HL-60/S4 (cell line): Measurements from ENCODE around the gene POLR3C.
"Not testable (repeated sequence)": the region's sequence is repeated elsewhere in the genome, so short reads cannot be mapped to it uniquely, and the experiment has no call there.

Experiments
- in situ Hi-C: fragments of 300-500 bp; cut with MboI; formaldehyde crosslinking; loops from 2 replicates; pipeline ENCODE4 v1.14.3; 2022; ENCODE audit warnings: low sequenced_read_pairs

POLR3C gene

DNA sequence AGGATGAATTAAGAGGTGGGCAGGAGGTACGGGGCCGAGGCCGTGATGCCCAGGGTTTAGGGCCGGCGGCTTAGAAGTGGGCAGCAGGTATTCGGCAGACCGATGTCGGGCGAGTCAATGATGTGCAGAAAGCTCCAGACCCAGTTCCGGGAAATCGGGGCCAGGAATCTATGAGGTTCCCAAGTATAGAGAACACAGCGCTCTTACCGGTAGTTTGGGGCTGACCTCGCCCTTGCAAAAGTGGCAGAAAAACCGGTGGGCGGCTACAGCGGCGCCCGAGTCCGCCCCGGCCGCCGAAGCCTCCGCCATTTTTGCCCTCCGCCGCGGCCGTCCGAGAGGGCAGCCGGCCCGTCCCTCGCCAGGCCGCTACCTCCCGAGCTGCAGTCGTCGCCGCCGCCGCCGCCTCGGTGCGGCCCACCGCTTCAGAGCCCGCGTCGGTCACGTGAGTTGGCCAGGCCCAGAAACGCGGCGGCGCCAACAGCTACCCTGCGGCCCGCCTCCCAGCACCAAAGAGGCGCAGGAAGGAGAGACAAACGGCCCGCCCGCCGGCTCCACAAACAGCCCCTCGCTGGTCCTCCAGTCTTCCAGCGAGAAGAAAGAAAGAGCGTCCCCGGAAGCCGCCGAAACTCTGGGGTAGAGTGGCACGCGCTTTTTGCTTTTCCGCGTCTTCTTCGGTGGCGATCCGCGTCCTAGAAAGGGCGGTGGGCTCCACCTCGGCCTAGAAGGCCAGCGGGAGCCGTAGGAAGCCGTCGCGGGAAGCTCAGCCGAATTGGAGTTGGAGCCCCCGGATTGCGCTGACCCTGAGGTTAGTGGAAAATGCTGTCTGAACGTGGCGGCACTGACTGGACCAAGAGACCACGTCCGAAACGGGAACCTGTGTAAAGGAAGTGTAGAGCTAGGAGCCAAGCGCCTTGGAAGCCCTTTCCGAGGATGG is at the start of gene POLR3C, which contains the start of gene RNF115:
POLR3C (plus strand) TSS at position 636 of the 934 bp plus-strand sequence. CDS start 1,577 bp downstream, outside the sequence.
RNF115 (minus strand) TSS at position 531 of the 934 bp plus-strand sequence; CDS start at position 309, 222 bp downstream.
- in situ Hi-C loops: no loop called here

- in situ Hi-C loops: no loop called here
Measured at GRCh38 chr1:145777357-145778145, 46.4 kb upstream of the POLR3C start.

- in situ Hi-C loops: no loop called here
Measured at GRCh38 chr1:145778146-145778540, 45.9 kb upstream of the POLR3C start.

DNA sequence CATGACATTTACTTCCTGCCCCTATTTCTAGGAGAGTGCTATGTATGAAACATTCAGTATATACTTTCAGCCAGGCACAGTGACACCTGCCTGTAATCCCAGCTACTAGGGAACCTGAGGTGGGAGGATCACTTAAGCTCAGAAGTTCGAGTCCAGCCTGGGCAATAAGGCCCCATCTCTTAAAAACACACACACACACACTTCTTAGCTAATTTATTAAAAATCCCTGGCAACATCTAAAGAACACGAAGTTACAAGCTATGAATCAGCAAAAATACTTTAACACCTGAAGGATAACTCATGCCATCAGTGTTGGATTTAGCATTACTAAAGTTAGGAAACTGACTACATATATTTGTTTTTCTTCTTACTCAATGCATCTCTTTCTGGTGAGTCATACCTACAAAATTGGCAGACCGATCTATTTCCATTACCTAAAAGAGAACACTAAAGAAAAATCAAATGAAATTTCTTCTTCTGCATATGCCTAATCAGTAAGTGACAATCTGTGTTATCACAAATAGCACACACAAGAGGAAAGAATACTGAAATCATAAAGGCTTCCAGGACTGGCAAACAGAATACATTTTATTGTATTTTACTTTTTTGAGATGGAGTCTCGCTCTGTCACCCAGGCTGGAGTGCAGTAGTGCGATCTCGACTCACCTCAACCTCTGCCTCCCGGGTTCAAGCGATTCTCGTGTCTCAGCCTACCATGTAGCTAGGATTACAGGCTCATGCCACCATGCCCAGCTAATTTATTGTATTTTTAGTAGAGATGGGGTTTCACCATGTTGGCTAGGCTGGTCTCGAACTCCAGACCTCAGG is 41.5 kb upstream of the POLR3C start:
- in situ Hi-C loops: no loop called here

DNA sequence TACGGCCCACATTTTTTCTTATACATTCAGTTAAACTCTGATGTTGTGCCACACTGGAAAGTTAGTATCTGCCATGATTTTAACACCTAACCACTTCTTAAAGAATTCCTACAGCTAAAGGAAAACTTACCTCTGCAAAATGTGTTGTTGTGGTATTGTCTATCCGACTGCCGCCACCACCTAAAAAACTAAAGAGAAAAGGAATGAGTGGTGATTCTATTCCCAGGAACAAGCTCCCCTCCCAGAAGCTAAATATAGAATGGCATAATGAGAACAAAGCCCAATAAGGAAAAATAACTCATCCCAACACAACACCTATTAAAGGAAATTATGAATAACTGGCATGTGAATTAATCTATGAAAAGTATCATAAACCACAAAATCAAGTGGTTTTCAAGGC is 39.6 kb upstream of the POLR3C start:
- in situ Hi-C loops: no loop called here

GRCh38 chr1:145785547-145785946 is 38.5 kb upstream of the POLR3C start:
- in situ Hi-C loops: no loop called here

GRCh38 chr1:145786271-145786670 is 37.7 kb upstream of the POLR3C start:
- in situ Hi-C loops: no loop called here

DNA sequence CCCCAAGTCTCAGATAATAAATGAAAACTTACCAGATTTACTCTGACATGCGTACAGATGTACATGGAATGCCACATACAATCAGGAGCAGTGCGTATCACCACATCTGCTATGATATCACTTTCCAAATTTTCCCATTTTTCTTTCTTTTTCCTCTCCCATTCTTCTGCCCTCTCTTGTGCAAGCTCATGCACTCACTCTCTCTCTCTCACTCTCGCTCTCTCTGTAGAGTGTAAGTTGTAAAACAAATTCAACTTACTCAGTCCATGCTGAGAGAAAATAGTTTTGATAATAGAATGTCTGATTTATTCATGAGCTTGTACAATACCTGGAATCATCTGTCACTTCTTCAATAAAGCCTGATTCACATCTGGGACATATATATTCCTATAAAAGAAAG is 35.4 kb upstream of the POLR3C start:
- in situ Hi-C loops: no loop called here

DNA sequence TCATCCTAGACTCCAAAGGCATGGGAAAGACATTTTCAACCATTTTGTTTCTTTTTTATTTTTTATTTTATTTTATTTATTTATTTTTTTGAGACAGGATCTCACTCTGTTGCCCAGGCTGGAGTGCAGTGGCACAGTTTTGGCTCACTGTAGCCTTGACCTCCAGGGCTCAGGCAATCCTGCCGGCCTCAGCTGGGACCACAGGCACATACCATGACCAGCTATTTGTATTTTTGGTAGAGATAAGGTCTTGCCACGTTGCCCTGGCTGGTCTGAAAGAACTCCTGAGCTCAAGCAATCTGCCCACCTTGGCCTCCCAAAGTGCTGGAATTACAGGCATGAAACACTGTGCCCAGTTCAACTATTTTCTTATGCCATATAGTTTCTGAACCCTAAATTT is 32.1 kb upstream of the POLR3C start:
- in situ Hi-C loops: not testable (repeated sequence)

- in situ Hi-C loops: no loop called here
Measured at GRCh38 chr1:145792484-145792883, 31.5 kb upstream of the POLR3C start.

- in situ Hi-C loops: loop anchor here (5.0 kb wide), 1 partner anchor 38 kb away; no protein-coding TSS in a partner anchor
Measured at GRCh38 chr1:145795257-145795881, 28.6 kb upstream of the POLR3C start.

DNA sequence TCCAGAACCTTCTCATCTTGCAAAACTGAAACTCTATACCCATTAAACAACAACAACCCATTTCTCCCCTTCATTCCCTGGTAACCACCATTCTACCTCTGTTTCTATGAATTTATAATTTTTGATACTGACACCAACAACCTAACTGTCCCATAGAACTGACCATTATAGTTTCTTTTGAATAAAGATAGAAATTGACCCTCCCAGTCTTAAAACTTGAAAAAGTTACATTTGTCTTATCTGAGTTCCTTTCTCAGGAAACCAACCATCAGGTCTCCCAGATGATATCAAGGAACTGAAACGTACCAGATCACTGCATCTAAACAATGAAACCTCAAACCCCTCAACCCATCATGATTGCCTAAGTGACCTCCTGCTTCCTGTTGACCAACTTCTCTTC is 27.2 kb upstream of the POLR3C start:
- in situ Hi-C loops: loop anchor here (5.0 kb wide), 1 partner anchor 39 kb away; no protein-coding TSS in a partner anchor

DNA sequence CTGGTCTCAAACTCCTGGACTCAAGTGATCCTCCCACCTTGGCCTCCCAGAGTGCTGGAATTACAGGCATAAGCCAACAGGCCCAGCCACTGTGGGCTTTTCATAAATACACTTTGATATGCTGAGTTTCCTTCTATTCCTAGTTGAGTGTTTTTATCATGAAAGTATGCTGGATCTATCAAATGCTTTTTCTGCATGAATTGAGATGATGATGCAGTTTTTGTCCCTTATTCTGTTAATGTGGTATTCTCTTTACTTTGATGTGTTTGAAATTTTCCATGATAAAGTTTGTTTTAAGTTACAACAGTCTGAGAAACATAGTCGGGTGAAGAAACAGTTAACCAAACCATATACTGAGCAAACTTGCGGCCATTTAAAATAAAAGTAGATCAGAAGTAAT is 24.2 kb upstream of the POLR3C start:
- in situ Hi-C loops: loop anchor here (5.0 kb wide), 1 partner anchor 43 kb away; no protein-coding TSS in a partner anchor

DNA sequence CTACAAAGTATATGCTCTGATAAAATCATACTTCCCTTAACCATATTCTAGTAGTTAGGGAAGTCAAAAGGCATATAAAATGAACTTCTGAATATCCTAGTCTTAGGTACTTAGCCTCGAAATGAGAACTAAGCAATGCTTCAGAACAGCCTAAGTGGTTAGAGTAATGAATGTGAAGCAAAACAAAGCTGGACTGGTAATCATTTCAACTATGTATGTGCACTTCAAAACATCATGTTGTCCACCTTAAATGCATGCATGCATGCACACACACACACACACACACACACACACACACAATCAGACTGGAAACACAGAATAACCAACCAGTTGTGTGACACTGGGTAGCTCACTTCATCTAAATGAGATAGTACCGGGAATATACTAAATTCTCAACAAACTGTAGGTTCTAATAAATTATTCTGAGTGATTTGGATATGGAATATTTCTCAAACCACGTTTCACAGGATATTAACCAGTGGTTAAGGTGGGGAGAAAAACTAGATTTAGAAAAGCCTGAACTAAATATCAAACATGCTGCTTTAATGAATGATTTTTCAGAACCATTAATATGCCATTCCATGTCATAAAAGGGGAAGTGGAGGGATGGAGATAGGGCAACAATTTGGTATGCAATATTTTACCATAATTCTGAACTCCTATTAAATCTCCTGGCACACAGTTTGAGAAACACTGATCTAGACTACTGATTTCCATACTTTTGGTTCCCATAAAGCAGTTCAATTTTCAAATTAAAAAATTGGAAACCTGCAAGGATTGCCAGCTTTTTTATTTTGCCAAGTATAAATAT is 19.6 kb upstream of the POLR3C start:
- in situ Hi-C loops: no loop called here

GRCh38 chr1:145805057-145805456 is 18.9 kb upstream of the POLR3C start:
- in situ Hi-C loops: no loop called here

GRCh38 chr1:145806408-145806807 is 17.6 kb upstream of the POLR3C start:
- in situ Hi-C loops: no loop called here

DNA sequence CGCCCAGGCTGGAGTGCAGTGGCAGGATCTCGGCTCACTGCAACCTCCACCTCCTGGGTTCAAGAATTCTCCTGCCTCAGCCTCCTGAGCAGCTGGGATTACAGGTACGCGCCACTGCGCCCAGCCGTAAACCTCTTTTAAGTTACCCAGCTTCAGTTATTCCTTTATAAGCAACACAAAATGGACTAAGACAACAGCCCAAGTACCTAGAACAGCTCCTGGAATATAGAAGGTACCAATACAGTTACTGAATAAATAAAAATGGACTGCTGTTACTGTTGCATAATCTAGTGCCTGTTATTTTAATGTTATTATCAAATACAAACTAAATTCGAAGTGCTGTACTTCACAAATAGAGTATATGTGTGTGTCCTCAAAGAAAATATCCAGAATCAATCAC is 17.2 kb upstream of the POLR3C start:
- in situ Hi-C loops: no loop called here

DNA sequence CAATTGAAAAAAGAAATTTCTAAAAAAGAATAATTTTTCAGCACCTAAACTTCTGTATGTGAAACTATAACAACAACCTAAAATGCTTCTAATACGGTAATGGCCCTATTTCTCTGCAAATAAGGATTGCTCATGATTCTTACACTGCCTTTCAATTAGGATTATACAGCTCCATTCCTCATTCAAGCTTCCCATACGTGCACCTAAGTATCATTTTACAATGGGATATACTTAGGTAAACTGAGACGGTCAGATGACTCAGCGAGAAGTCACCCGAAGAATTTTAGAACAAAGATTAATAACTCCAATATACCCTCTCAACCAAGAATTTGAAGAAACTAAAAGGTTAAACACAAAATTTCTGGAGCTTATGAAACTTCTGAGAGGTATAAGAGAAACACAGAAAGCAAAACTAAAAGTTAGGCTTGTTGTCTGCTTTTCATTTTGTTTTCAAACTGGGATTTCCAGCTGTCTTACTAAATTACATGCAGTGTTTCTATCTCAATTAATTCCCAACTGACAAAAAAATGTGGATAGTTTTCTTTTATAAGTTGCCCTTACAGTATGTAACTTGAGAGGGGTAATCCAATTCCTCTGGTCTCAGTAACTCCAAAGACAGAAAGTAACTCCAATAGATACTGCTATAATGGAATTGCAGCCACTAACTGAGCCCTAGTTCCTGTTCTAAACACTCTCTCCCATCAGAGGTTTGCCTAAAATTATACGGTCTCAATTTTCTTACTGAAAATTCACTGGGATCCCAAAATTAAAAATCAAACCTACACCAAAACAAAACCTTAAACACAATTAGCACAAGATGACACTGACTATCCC is 10.8 kb upstream of the POLR3C start:
- in situ Hi-C loops: not testable (repeated sequence)
